ENCODE data around the gene CEP85. TPM values are rescaled to one million over a fixed set of nuclear protein-coding genes. Genes with fewer than 3 reads are reported as not detected.
"Not testable (repeated sequence)": the region's sequence is repeated elsewhere in the genome, so short reads cannot be mapped to it uniquely, and the experiment has no call there.

CEP85 gene
- total and polyA plus RNA-seq, 4 donors: 2.6 to 14.6 (median 5.3) TPM

- H3K4me1 ChIP-seq (ENCODE audit: control insufficient read depth in 4 of 4, insufficient read depth in 4 of 4, low read length in 3 of 4); H3K27ac ChIP-seq (ENCODE audit: low read depth in 1 of 2, low read length in 2 of 2); H3K36me3 ChIP-seq (ENCODE audit: control insufficient read depth in 4 of 4, insufficient read depth in 3 of 4, low read depth in 1 of 4, low read length in 3 of 4): not testable (repeated sequence)
These were observed 58.7 kb downstream of the CEP85 start for GRCh38 chr1:26292735-26293134.

GRCh38 chr1:26293911-26294463, 60.0 kb downstream of the CEP85 start:
- Histone ChIP-seq H3K9ac (ENCODE audit: low read depth in 1 of 2, low read length in 2 of 2) (no peak overlapping the region), H3K27ac (ENCODE audit: low read depth in 1 of 2, low read length in 2 of 2) (no peak overlapping the region), H3K27me3 (ENCODE audit: control insufficient read depth in 4 of 4, insufficient read depth in 4 of 4, low read length in 3 of 4) (no peaks in the 10 kb centered on the region), H3K9me3 (ENCODE audit: control insufficient read depth in 4 of 4, low read length in 3 of 4) (no peaks in the 10 kb centered on the region), H3K36me3 (ENCODE audit: control insufficient read depth in 4 of 4, insufficient read depth in 3 of 4, low read depth in 1 of 4, low read length in 3 of 4) (no peaks in the 10 kb centered on the region), H3K4me1 (ENCODE audit: control insufficient read depth in 4 of 4, insufficient read depth in 4 of 4, low read length in 3 of 4) (peaks cover 0 to 3% (median 0%) of the 10 kb centered on the region in 4 donors), H3K4me3 (ENCODE audit: low read depth in 1 of 3, low read length in 3 of 3) (no peak overlapping the region)
- no peak for DNase-seq (ENCODE audit: low spot score)
- 87% methylated on average over 11 of the region's 11 CpGs for WGBS
- no peak for TF ChIP-seq REST (IDR thresholded peaks at IDR 0.05)
- no peak for TF ChIP-seq ZBTB33 (IDR thresholded peaks at IDR 0.05)
- TF ChIP-seq RXRA (IDR thresholded peaks at IDR 0.05): no peak
- no peak for TF ChIP-seq RAD21 (IDR thresholded peaks at IDR 0.05)
- TF ChIP-seq GABPA (IDR thresholded peaks at IDR 0.05 in 1 of 2, conservative IDR thresholded peaks at IDR 0.05 in 1 of 2): no peak

More at GRCh38 chr1:26292735-26293134, 58.7 kb downstream of the CEP85 start:
- not testable (repeated sequence) for DNase-seq (ENCODE audit: low spot score); H3K9ac ChIP-seq (ENCODE audit: low read depth in 1 of 2, low read length in 2 of 2); H3K4me3 ChIP-seq (ENCODE audit: low read depth in 1 of 3, low read length in 3 of 3); H3K27me3 ChIP-seq (ENCODE audit: control insufficient read depth in 4 of 4, insufficient read depth in 4 of 4, low read length in 3 of 4); H3K9me3 ChIP-seq (ENCODE audit: control insufficient read depth in 4 of 4, low read length in 3 of 4)
- 87% methylated on average over 5 of the region's 5 CpGs for WGBS

- Histone ChIP-seq H3K27me3 (ENCODE audit: control insufficient read depth in 4 of 4, insufficient read depth in 4 of 4, low read length in 3 of 4) (no peaks in the 10 kb centered on the region), H3K4me3 (ENCODE audit: low read depth in 1 of 3, low read length in 3 of 3) (no peak overlapping the region), H3K27ac (ENCODE audit: low read depth in 1 of 2, low read length in 2 of 2) (no peak overlapping the region), H3K36me3 (ENCODE audit: control insufficient read depth in 4 of 4, insufficient read depth in 3 of 4, low read depth in 1 of 4, low read length in 3 of 4) (no peaks in the 10 kb centered on the region), H3K9ac (ENCODE audit: low read depth in 1 of 2, low read length in 2 of 2) (no peak overlapping the region), H3K4me1 (ENCODE audit: control insufficient read depth in 4 of 4, insufficient read depth in 4 of 4, low read length in 3 of 4) (peaks cover 0 to 2% (median 0%) of the 10 kb centered on the region in 4 donors), H3K9me3 (ENCODE audit: control insufficient read depth in 4 of 4, low read length in 3 of 4) (no peaks in the 10 kb centered on the region)
- DNase-seq (ENCODE audit: low spot score): no peak
- 89% methylated on average over 22 of the region's 22 CpGs for WGBS
- TF ChIP-seq FOXA1 (IDR thresholded peaks at IDR 0.05) (no peak), HNF4A (conservative IDR thresholded peaks at IDR 0.05) (no peak), TAF1 (conservative IDR thresholded peaks at IDR 0.05) (no peak), GABPA (IDR thresholded peaks at IDR 0.05 in 1 of 2, conservative IDR thresholded peaks at IDR 0.05 in 1 of 2) (no peak), JUND (IDR thresholded peaks at IDR 0.05) (no peak), ZBTB33 (IDR thresholded peaks at IDR 0.05) (no peak), SP1 (IDR thresholded peaks at IDR 0.05) (no peak), RXRA (IDR thresholded peaks at IDR 0.05) (no peak), RAD21 (IDR thresholded peaks at IDR 0.05) (no peak), REST (IDR thresholded peaks at IDR 0.05) (no peak), FOXA2 (IDR thresholded peaks at IDR 0.05) (no peak), HNF4G (IDR thresholded peaks at IDR 0.05) (no peak), EGR1 (IDR thresholded peaks at IDR 0.05; ENCODE audit: low read depth in 2 of 2) (no peak)
These were observed 61.5 kb downstream of the CEP85 start for GRCh38 chr1:26295194-26296138.
